HepG2 (cell line): Measurements from ENCODE around the gene MCRIP2. TPM values are rescaled to one million over a fixed set of nuclear protein-coding genes. Genes with fewer than 3 reads are reported as not detected.
A peak's percentile ranks its signal among the peaks of the same experiment; 100 is the strongest.

Experiments used
- ARID3A ChIP-seq: IDR thresholded peaks from 2 replicates; pipeline ENCODE4 v1.6.1; 2012; ENCODE audit warnings: low read depth, low read length, improper control_type of control experiment
- ARNT2 ChIP-seq: sonication (generic); formaldehyde crosslinking; IDR thresholded peaks from 2 replicates; pipeline ENCODE4 v1.8.0; 2022; ENCODE audit warnings: mild to moderate bottlenecking, low read depth, missing genetic modification reagents, moderate library complexity
- NFE2 ChIP-seq: sonication (generic); formaldehyde crosslinking; IDR thresholded peaks from 2 replicates; pipeline ENCODE4 v1.4.0; 2020; ENCODE audit warnings: missing genetic modification reagents
- PRDM4 ChIP-seq: sonication (generic); formaldehyde crosslinking; IDR thresholded peaks from 2 replicates; pipeline ENCODE4 v1.9.0; 2021; ENCODE audit warnings: missing genetic modification reagents, borderline replicate concordance
- SMAD9 ChIP-seq: sonication (generic); formaldehyde crosslinking; IDR thresholded peaks from 2 replicates; pipeline ENCODE4 v1.5.1; 2020; ENCODE audit warnings: mild to moderate bottlenecking, missing genetic modification reagents
- UBTF ChIP-seq: sonication (generic); formaldehyde crosslinking; IDR thresholded peaks from 2 replicates; pipeline ENCODE4 v1.4.0; 2020; ENCODE audit warnings: mild to moderate bottlenecking, missing genetic modification reagents
- ZBTB3 ChIP-seq: sonication (generic); formaldehyde crosslinking; IDR thresholded peaks from 2 replicates; pipeline ENCODE4 v1.4.0; 2020; ENCODE audit warnings: low read depth, mild to moderate bottlenecking, moderate library complexity, missing genetic modification reagents, borderline replicate concordance
- ZNF34 ChIP-seq: sonication (generic); formaldehyde crosslinking; IDR thresholded peaks from 2 replicates; pipeline ENCODE4 v1.4.0; 2020; ENCODE audit warnings: mild to moderate bottlenecking, missing genetic modification reagents, borderline replicate concordance
- ZNF766 ChIP-seq: sonication (generic); formaldehyde crosslinking; IDR thresholded peaks from 2 replicates; pipeline ENCODE4 v1.5.0; 2020; ENCODE audit warnings: missing genetic modification reagents, borderline replicate concordance
- polyA plus RNA-seq, 8 experiments: library from polyadenylated mRNA; depleted of rRNA in 3 of 8; stranded (reverse) in 7 of 8; unstranded in 1 of 8; fragments of >200 nt; fragmentation: Illumina TruSeq in 4 of 8; extraction: Trizol in 4 of 8; gene quantifications; 2 replicates each; pipeline versions ENCODE4 v1.2.1 to v1.2.3, GENCODE V29; 2011 to 2016; ENCODE audit warnings: low read depth in 4 of 8, missing spikeins in 1 of 8, mixed read lengths in 1 of 8; ENCODE audit not compliant: insufficient read depth in 1 of 8
- total RNA-seq, 5 experiments: library from RNA; depleted of rRNA; stranded (reverse); fragments of >200 nt; fragmentation: Illumina TruSeq; extraction: Trizol; gene quantifications; 2 replicates each; pipeline ENCODE4 v1.2.3, GENCODE V29; 2016; ENCODE audit warnings: low read depth in 1 of 5

MCRIP2 gene
- total and polyA plus RNA-seq, 2 of the 13 experiments (the other 11 are each of a cell fraction or from before 2014, with no cell fraction given) = 39.6 to 76.7 TPM

- no peak for TF ChIP-seq PRDM4 (CRISPR knock-in tag)
- TF ChIP-seq SMAD9 (CRISPR knock-in tag) = no peak
- no peak for TF ChIP-seq ZBTB3
- no peak for TF ChIP-seq ZNF766
- TF ChIP-seq ZNF34 (CRISPR knock-in tag) = no peak
- TF ChIP-seq ARNT2 = no peak
- no peak for TF ChIP-seq ARID3A
- no peak for TF ChIP-seq NFE2
- peak; percentile 73; the same call in 1 of the 2 replicates for TF ChIP-seq UBTF
These were observed 4.4 kb downstream of the MCRIP2 start (continued) for GRCh38 chr16:645852-646678.
